ENCODE measurements around the gene CERK.

Gene CERK

GRCh38 chr22:46663436-46664100 is 74.5 kb downstream of the CERK start:
- Histone ChIP-seq H3K27ac (replicated peaks) (no peak overlapping the region), H3K27me3 (ENCODE audit: insufficient read depth, poor library complexity, severe bottlenecking) (no peaks in the 10 kb centered on the region), H3K4me3 (replicated peaks; ENCODE audit: insufficient read depth, low read length) (no peak overlapping the region)
- TF ChIP-seq, protein P1, sequence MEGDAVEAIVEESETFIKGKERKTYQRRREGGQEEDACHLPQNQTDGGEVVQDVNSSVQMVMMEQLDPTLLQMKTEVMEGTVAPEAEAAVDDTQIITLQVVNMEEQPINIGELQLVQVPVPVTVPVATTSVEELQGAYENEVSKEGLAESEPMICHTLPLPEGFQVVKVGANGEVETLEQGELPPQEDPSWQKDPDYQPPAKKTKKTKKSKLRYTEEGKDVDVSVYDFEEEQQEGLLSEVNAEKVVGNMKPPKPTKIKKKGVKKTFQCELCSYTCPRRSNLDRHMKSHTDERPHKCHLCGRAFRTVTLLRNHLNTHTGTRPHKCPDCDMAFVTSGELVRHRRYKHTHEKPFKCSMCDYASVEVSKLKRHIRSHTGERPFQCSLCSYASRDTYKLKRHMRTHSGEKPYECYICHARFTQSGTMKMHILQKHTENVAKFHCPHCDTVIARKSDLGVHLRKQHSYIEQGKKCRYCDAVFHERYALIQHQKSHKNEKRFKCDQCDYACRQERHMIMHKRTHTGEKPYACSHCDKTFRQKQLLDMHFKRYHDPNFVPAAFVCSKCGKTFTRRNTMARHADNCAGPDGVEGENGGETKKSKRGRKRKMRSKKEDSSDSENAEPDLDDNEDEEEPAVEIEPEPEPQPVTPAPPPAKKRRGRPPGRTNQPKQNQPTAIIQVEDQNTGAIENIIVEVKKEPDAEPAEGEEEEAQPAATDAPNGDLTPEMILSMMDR (IDR thresholded peaks at IDR 0.05; ENCODE audit: insufficient read depth, low read length), result no peak
- 0 out of 2 replicates have a peak, but pooled peaks have one; percentile 11 for TF ChIP-seq POLR2AphosphoS5 (IDR thresholded peaks at IDR 0.05; ENCODE audit: low read depth)
- TF ChIP-seq, protein P2, sequence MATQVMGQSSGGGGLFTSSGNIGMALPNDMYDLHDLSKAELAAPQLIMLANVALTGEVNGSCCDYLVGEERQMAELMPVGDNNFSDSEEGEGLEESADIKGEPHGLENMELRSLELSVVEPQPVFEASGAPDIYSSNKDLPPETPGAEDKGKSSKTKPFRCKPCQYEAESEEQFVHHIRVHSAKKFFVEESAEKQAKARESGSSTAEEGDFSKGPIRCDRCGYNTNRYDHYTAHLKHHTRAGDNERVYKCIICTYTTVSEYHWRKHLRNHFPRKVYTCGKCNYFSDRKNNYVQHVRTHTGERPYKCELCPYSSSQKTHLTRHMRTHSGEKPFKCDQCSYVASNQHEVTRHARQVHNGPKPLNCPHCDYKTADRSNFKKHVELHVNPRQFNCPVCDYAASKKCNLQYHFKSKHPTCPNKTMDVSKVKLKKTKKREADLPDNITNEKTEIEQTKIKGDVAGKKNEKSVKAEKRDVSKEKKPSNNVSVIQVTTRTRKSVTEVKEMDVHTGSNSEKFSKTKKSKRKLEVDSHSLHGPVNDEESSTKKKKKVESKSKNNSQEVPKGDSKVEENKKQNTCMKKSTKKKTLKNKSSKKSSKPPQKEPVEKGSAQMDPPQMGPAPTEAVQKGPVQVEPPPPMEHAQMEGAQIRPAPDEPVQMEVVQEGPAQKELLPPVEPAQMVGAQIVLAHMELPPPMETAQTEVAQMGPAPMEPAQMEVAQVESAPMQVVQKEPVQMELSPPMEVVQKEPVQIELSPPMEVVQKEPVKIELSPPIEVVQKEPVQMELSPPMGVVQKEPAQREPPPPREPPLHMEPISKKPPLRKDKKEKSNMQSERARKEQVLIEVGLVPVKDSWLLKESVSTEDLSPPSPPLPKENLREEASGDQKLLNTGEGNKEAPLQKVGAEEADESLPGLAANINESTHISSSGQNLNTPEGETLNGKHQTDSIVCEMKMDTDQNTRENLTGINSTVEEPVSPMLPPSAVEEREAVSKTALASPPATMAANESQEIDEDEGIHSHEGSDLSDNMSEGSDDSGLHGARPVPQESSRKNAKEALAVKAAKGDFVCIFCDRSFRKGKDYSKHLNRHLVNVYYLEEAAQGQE (IDR thresholded peaks at IDR 0.05; ENCODE audit: insufficient replicate concordance, low read depth), result no peak
- no peak for TF ChIP-seq SPI1 (IDR thresholded peaks at IDR 0.05; ENCODE audit: borderline replicate concordance, low read depth)
- TF ChIP-seq GABPA (IDR thresholded peaks at IDR 0.05; ENCODE audit: low read depth), result no peak
- DNase-seq (ENCODE audit: low read depth in 1 of 2, low spot score in 1 of 2), result no peak

GRCh38 chr22:46663001-46663400 is 75.1 kb downstream of the CERK start:
- Histone ChIP-seq H3K4me3 (replicated peaks; ENCODE audit: insufficient read depth, low read length) (no peak overlapping the region), H3K27ac (replicated peaks) (no peak overlapping the region), H3K27me3 (ENCODE audit: insufficient read depth, poor library complexity, severe bottlenecking) (no peaks in the 10 kb centered on the region)
- DNase-seq (ENCODE audit: low read depth in 1 of 2, low spot score in 1 of 2), result no peak
- TF ChIP-seq POLR2AphosphoS5 (IDR thresholded peaks at IDR 0.05; ENCODE audit: low read depth), result no peak
- no peak for TF ChIP-seq SPI1 (IDR thresholded peaks at IDR 0.05; ENCODE audit: borderline replicate concordance, low read depth)
- TF ChIP-seq, protein P2 (IDR thresholded peaks at IDR 0.05; ENCODE audit: insufficient replicate concordance, low read depth), result no peak
- TF ChIP-seq GABPA (IDR thresholded peaks at IDR 0.05; ENCODE audit: low read depth), result no peak
- TF ChIP-seq, protein P1 (IDR thresholded peaks at IDR 0.05; ENCODE audit: insufficient read depth, low read length), result no peak

DNA sequence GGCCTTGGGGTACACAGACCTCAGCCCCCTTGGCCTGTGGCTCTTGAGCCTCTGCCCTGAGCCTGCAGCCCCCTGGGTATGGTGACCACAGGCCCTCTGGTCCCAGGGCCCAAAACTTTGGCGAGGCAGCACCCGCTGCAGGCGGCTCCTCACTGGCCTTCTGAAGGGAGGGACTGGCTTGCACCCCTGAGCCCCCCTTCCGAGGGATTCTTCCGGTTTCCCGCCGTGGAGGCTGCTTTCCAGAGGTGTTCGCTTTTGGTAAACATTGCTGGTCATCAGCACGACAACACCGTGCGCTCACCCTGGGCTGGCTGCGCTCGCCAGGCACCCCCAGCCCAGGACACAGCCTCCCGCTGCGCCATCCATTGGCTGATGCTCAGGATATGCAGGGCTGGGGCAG is 75.8 kb downstream of the CERK start:
- Histone ChIP-seq H3K27me3 (ENCODE audit: insufficient read depth, poor library complexity, severe bottlenecking) (no peaks in the 10 kb centered on the region), H3K4me3 (replicated peaks; ENCODE audit: insufficient read depth, low read length) (no peak overlapping the region), H3K27ac (replicated peaks) (no peak overlapping the region)
- TF ChIP-seq, protein P2 (IDR thresholded peaks at IDR 0.05; ENCODE audit: insufficient replicate concordance, low read depth), result no peak
- no peak for TF ChIP-seq GABPA (IDR thresholded peaks at IDR 0.05; ENCODE audit: low read depth)
- TF ChIP-seq, protein P1 (IDR thresholded peaks at IDR 0.05; ENCODE audit: insufficient read depth, low read length), result no peak
- TF ChIP-seq SPI1 (IDR thresholded peaks at IDR 0.05; ENCODE audit: borderline replicate concordance, low read depth), result no peak
- TF ChIP-seq POLR2AphosphoS5 (IDR thresholded peaks at IDR 0.05; ENCODE audit: low read depth), result no peak
- no peak for DNase-seq (ENCODE audit: low read depth in 1 of 2, low spot score in 1 of 2)

Data from HL-60 (cell line).